Fibroblast of lung (primary cell): ENCODE data around the gene GLCCI1. TPM values are rescaled to one million over a fixed set of nuclear protein-coding genes. Genes with fewer than 3 reads are reported as not detected.

Experiments
- DNase-seq, 2 donors: peaks; one replicate each; pipeline versions ENCODE4 v3.0.0 to v3.0.0-alpha.2; 2010; ENCODE audit warnings: low read depth in 2 of 2
- H2AFZ ChIP-seq: 2 replicates; pipeline ENCODE4 v1.5.1; 2012; ENCODE audit warnings: low read length, control low read depth, inconsistent platforms
- H3K27ac ChIP-seq: 2 replicates; pipeline ENCODE4 v1.5.1; 2011; ENCODE audit warnings: low read length, control low read depth; ENCODE audit not compliant: insufficient read depth
- H3K27me3 ChIP-seq: 2 replicates; pipeline ENCODE4 v1.5.1; 2011; ENCODE audit warnings: mild to moderate bottlenecking, low read length; ENCODE audit not compliant: control insufficient read depth, insufficient read depth
- H3K36me3 ChIP-seq: 2 replicates; pipeline ENCODE4 v1.5.1; 2011; ENCODE audit warnings: low read length; ENCODE audit not compliant: control insufficient read depth, insufficient read depth
- H3K4me1 ChIP-seq: 2 replicates; pipeline ENCODE4 v1.5.1; 2011; ENCODE audit warnings: low read length; ENCODE audit not compliant: control insufficient read depth, insufficient read depth; ENCODE audit errors: extremely low read depth
- H3K4me2 ChIP-seq: 2 replicates; pipeline ENCODE4 v1.5.1; 2011; ENCODE audit warnings: low read length, control low read depth; ENCODE audit not compliant: insufficient read depth; ENCODE audit errors: extremely low read depth
- H3K4me3 ChIP-seq, 4 experiments: fragments of 200-600 bp in 1 of 4; sonication (generic) in 1 of 4; replicated peaks in 1 of 4; 2 replicates each; pipeline ENCODE4 v1.5.1; 2011 to 2016; ENCODE audit warnings: low read length in 4 of 4, low read depth in 3 of 4, mild to moderate bottlenecking in 3 of 4, control low read depth in 2 of 4, inconsistent platforms in 1 of 4, mixed read lengths in 1 of 4; ENCODE audit not compliant: insufficient read depth in 1 of 4; ENCODE audit errors: control extremely low read depth in 1 of 4
- H3K79me2 ChIP-seq: 2 replicates; pipeline ENCODE4 v1.5.1; 2012; ENCODE audit warnings: mild to moderate bottlenecking, low read length, inconsistent platforms; ENCODE audit not compliant: control insufficient read depth, insufficient read depth
- H3K9ac ChIP-seq: 2 replicates; pipeline ENCODE4 v1.5.1; 2011; ENCODE audit warnings: mild to moderate bottlenecking, low read length, control low read depth; ENCODE audit not compliant: insufficient read depth
- H3K9me3 ChIP-seq: 2 replicates; pipeline ENCODE4 v1.5.1; 2012; ENCODE audit warnings: low read depth, low read length; ENCODE audit not compliant: control insufficient read depth, insufficient read depth
- H4K20me1 ChIP-seq: 2 replicates; pipeline ENCODE4 v1.5.1; 2011; ENCODE audit warnings: low read length; ENCODE audit not compliant: control insufficient read depth, insufficient read depth; ENCODE audit errors: extremely low read depth
- EZH2 ChIP-seq: IDR thresholded peaks from 2 replicates; pipeline ENCODE4 v1.5.1; 2012; ENCODE audit warnings: low read length, control low read depth, mild to moderate bottlenecking; ENCODE audit errors: missing control alignments
- polyA plus RNA-seq, 2 donors: library from polyadenylated mRNA; depleted of rRNA in 1 of 2; stranded (reverse) in 1 of 2; unstranded in 1 of 2; fragments of >200 nt; gene quantifications; 2 replicates each; pipeline ENCODE4 v1.2.1, GENCODE V29; 2011 to 2012; ENCODE audit warnings: missing spikeins in 1 of 2
- total RNA-seq: library from RNA; depleted of rRNA; stranded (reverse); fragments of >200 nt; gene quantifications from 2 replicates; pipeline ENCODE4 v1.2.1, GENCODE V29; 2014
- TF ChIP-seq, protein P1 (sequence below), 2 donors: IDR thresholded peaks in 1 of 2; conservative IDR thresholded peaks in 1 of 2; 1 replicate in 1 of 2; 2 replicates in 1 of 2; pipeline ENCODE4 v1.5.1; 2011 to 2012; ENCODE audit warnings: low read length in 2 of 2, control low read depth in 1 of 2, inconsistent platforms in 1 of 2, low read depth in 1 of 2, mild to moderate bottlenecking in 1 of 2

GLCCI1 gene
- total and polyA plus RNA-seq, 2 donors (not counting 1 experiment from before 2014, with no cell fraction given), result 4.4 to 8.3 TPM

GRCh38 chr7:8129318-8129659 lies 160.7 kb downstream of the GLCCI1 start:
- H2AFZ ChIP-seq, result no peak overlapping the region
- H3K9ac ChIP-seq, result no peak overlapping the region
- H3K27ac ChIP-seq, result no peak overlapping the region
- H3K4me1 ChIP-seq, result no peaks in the 10 kb centered on the region
- no peaks in the 10 kb centered on the region for H3K79me2 ChIP-seq
- no peak overlapping the region for H3K4me2 ChIP-seq
- no peak for DNase-seq
- no peaks in the 10 kb centered on the region for H3K9me3 ChIP-seq
- H3K27me3 ChIP-seq, result no peaks in the 10 kb centered on the region
- H4K20me1 ChIP-seq, result no peaks in the 10 kb centered on the region
- no peak overlapping the region for H3K4me3 ChIP-seq
- H3K36me3 ChIP-seq, result no peaks in the 10 kb centered on the region
- TF ChIP-seq EZH2, result no peak
- TF ChIP-seq, protein P1, sequence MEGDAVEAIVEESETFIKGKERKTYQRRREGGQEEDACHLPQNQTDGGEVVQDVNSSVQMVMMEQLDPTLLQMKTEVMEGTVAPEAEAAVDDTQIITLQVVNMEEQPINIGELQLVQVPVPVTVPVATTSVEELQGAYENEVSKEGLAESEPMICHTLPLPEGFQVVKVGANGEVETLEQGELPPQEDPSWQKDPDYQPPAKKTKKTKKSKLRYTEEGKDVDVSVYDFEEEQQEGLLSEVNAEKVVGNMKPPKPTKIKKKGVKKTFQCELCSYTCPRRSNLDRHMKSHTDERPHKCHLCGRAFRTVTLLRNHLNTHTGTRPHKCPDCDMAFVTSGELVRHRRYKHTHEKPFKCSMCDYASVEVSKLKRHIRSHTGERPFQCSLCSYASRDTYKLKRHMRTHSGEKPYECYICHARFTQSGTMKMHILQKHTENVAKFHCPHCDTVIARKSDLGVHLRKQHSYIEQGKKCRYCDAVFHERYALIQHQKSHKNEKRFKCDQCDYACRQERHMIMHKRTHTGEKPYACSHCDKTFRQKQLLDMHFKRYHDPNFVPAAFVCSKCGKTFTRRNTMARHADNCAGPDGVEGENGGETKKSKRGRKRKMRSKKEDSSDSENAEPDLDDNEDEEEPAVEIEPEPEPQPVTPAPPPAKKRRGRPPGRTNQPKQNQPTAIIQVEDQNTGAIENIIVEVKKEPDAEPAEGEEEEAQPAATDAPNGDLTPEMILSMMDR (conservative IDR thresholded peaks at IDR 0.05 in 1 of 2, IDR thresholded peaks at IDR 0.05 in 1 of 2; ENCODE audit: low read depth in 1 of 2, low read length in 2 of 2), result no peak

- no peaks in the 10 kb centered on the region for H3K79me2 ChIP-seq
- H3K27me3 ChIP-seq, result no peaks in the 10 kb centered on the region
- H2AFZ ChIP-seq, result no peak overlapping the region
- H3K4me3 ChIP-seq, result no peak overlapping the region
- no peaks in the 10 kb centered on the region for H3K4me1 ChIP-seq
- H3K27ac ChIP-seq, result no peak overlapping the region
- H4K20me1 ChIP-seq, result no peaks in the 10 kb centered on the region
- H3K36me3 ChIP-seq, result no peaks in the 10 kb centered on the region
- no peaks in the 10 kb centered on the region for H3K9me3 ChIP-seq
- no peak overlapping the region for H3K9ac ChIP-seq
- no peak for DNase-seq
- TF ChIP-seq, protein P1 (conservative IDR thresholded peaks at IDR 0.05 in 1 of 2, IDR thresholded peaks at IDR 0.05 in 1 of 2; ENCODE audit: low read depth in 1 of 2, low read length in 2 of 2), result no peak
- TF ChIP-seq EZH2, result no peak
- H3K4me2 ChIP-seq, result no peak overlapping the region
Observed at GRCh38 chr7:8130663-8131062, 162.1 kb downstream of the GLCCI1 start.

DNA sequence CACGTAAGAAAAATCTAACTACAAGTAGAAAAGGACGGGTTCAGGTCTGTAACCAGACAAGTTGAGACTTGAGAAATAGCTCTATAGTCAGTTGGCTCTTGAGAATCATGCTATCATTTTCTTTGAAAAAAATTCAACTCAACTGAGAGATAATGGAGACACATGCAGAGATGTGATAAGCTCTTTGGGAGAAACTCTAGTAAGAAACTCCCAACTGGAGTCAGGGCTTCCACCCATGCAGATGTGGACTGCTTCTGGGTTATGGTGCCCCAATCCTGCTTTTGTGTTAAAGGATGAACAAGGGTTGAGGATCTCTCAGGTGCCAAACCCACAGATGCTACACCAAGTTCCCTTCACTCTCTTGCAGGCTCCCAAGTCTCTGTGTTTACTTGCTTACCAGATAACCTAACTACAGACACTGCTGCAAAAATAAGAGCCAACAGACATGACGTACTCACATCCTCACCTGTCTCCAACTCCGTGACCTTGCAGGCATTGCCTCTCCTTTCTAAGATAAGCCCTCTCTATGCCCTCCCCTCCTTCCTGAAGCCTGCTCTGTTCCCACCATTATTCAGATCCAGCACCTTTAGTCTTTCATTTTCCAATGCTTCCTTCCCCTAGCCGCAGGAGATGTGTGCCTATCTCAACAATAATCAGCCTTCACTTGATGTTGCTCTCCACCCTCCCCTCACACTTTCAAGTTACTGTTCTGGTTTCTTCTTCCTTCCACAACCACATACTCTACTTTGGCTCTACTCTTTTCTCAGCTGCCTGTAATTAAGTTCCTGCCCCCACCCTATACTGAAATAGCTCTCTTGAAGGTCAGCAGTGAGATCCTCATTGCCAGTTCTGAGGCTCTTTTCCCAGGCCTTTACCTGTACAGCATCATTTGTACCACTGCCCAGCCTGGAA lies 163.4 kb downstream of the GLCCI1 start:
- Histone ChIP-seq H4K20me1 (no peaks in the 10 kb centered on the region), H3K4me2 (no peak overlapping the region), H2AFZ (no peak overlapping the region), H3K36me3 (no peaks in the 10 kb centered on the region), H3K9me3 (no peaks in the 10 kb centered on the region), H3K9ac (no peak overlapping the region), H3K27me3 (no peaks in the 10 kb centered on the region), H3K27ac (no peak overlapping the region), H3K4me3 (no peak overlapping the region), H3K79me2 (no peaks in the 10 kb centered on the region), H3K4me1 (no peaks in the 10 kb centered on the region)
- no peak for DNase-seq
- TF ChIP-seq, protein P1 (conservative IDR thresholded peaks at IDR 0.05 in 1 of 2, IDR thresholded peaks at IDR 0.05 in 1 of 2; ENCODE audit: low read depth in 1 of 2, low read length in 2 of 2), result no peak
- no peak for TF ChIP-seq EZH2
